Erythroblast (primary cell): ENCODE measurements around the gene LRP1.

Experiments used
- GATA1 ChIP-seq: IDR thresholded peaks from 2 replicates; pipeline ENCODE4 v1.6.1; 2011; ENCODE audit warnings: low read depth, mild to moderate bottlenecking, control low read depth, low read length, moderate library complexity
- POLR2A ChIP-seq: IDR thresholded peaks from 2 replicates; pipeline ENCODE4 v1.6.1; 2011; ENCODE audit warnings: mild to moderate bottlenecking, low read length

- TF ChIP-seq POLR2A (no peak), GATA1 (no peak)
Observed at GRCh38 chr12:57119294-57120085, 8.8 kb upstream of the LRP1 start.
